ENCODE data around the gene UBE3B.

GRCh38 chr12:109552971-109553370, 75.5 kb downstream of the UBE3B start:
- TF ChIP-seq TAF1 (IDR thresholded peaks at IDR 0.05; ENCODE audit: borderline replicate concordance, low read depth, low read length) (no peak), POLR2AphosphoS5 (IDR thresholded peaks at IDR 0.05; ENCODE audit: low read depth, low read length) (no peak), POLR2A (IDR thresholded peaks at IDR 0.05; ENCODE audit: low read depth, low read length) (no peak)
